DMS53 treated with DMSO at 0.1 percent for 48 hours (cell line): ENCODE measurements around the gene ATF1.
"Not testable (repeated sequence)": the region's sequence is repeated elsewhere in the genome, so short reads cannot be mapped to it uniquely, and the experiment has no call there.

Experiments used
- DNase-seq: peaks from one replicate; lab custom pipeline; 2025; ENCODE audit not compliant: unreplicated experiment; lab: John Stamatoyannopoulos, UW

ATF1 gene

GRCh38 chr12:50790081-50790480, 26.2 kb downstream of the ATF1 start:
- DNase-seq: no peak

GRCh38 chr12:50799908-50800307, 36.0 kb downstream of the ATF1 start:
- DNase-seq: no peak

- no peak for DNase-seq
Measured at GRCh38 chr12:50803230-50803875, 39.5 kb downstream of the ATF1 start.

- no peak for DNase-seq
Measured at GRCh38 chr12:50806176-50806575, 42.3 kb downstream of the ATF1 start.

GRCh38 chr12:50809131-50809530, 45.2 kb downstream of the ATF1 start:
- not testable (repeated sequence) for DNase-seq

- not testable (repeated sequence) for DNase-seq
Measured at GRCh38 chr12:50814921-50815320, 51.0 kb downstream of the ATF1 start.

GRCh38 chr12:50820177-50820576, 56.3 kb downstream of the ATF1 start:
- no peak for DNase-seq

- DNase-seq: no peak
Measured at GRCh38 chr12:50822082-50822481, 58.2 kb downstream of the ATF1 start.

- not testable (repeated sequence) for DNase-seq
Measured at GRCh38 chr12:50823724-50824123, 59.8 kb downstream of the ATF1 start.

GRCh38 chr12:50824914-50825313, 61.0 kb downstream of the ATF1 start:
- no peak for DNase-seq

GRCh38 chr12:50825372-50825838, 61.5 kb downstream of the ATF1 start:
- peak; percentile 42 for DNase-seq

- DNase-seq: no peak
Measured at GRCh38 chr12:50828121-50828520, 64.2 kb downstream of the ATF1 start.

GRCh38 chr12:50828886-50829285, 65.0 kb downstream of the ATF1 start:
- DNase-seq: no peak

GRCh38 chr12:50833801-50834200, 69.9 kb downstream of the ATF1 start:
- DNase-seq: not testable (repeated sequence)

- no peak for DNase-seq
Measured at GRCh38 chr12:50839042-50839441, 75.1 kb downstream of the ATF1 start.

- DNase-seq: no peak
Measured at GRCh38 chr12:50840809-50841487, 77.0 kb downstream of the ATF1 start.

- no peak for DNase-seq
Measured at GRCh38 chr12:50841716-50842531, 78.0 kb downstream of the ATF1 start.

- DNase-seq: peak; percentile 24
Measured at GRCh38 chr12:50842637-50843493, 79.0 kb downstream of the ATF1 start, which contains the start of gene TMPRSS12. TSS of gene TMPRSS12 (plus strand) at chr12:50842926. CDS start at chr12:50842965, 39 bp downstream.

GRCh38 chr12:50845021-50845647, 81.2 kb downstream of the ATF1 start:
- no peak for DNase-seq

- no peak for DNase-seq
Measured at GRCh38 chr12:50848963-50849362, 85.1 kb downstream of the ATF1 start.
